NCI-H2227 treated with DMSO at 0.1 percent for 48 hours (cell line): ENCODE results near the gene KATNAL1.
"Not testable (repeated sequence)": the region's sequence is repeated elsewhere in the genome, so short reads cannot be mapped to it uniquely, and the experiment has no call there.

Experiments used
- DNase-seq: peaks from one replicate; lab custom pipeline; 2025; lab: John Stamatoyannopoulos, UW

Gene KATNAL1

GRCh38 chr13:30292325-30292724, 15.0 kb downstream of the KATNAL1 start:
- DNase-seq: no peak

- no peak for DNase-seq
These were observed 16.4 kb downstream of the KATNAL1 start for GRCh38 chr13:30290812-30291436.

- DNase-seq: no peak
These were observed 17.8 kb downstream of the KATNAL1 start for GRCh38 chr13:30289533-30289932.

DNA sequence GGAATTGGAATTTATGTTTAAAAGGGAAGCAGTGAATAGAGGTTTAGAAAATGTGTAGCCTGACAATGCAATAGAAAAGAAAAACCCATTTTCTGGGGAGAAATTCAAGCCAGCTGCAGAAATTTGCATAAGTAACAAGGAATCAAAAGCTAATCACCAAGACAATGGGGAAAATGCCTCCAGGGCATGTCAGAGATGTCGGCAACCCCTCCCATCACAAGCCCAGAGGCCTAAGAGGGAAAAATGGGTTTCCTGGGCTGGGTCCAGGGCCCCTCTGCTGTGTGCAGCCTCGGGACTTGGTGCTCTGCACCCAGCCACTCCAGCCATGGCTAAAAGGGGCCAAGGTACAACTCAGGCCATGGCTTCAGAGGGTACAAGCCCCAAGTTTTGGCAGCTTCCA, 21.3 kb downstream of the KATNAL1 start:
- not testable (repeated sequence) for DNase-seq

DNA sequence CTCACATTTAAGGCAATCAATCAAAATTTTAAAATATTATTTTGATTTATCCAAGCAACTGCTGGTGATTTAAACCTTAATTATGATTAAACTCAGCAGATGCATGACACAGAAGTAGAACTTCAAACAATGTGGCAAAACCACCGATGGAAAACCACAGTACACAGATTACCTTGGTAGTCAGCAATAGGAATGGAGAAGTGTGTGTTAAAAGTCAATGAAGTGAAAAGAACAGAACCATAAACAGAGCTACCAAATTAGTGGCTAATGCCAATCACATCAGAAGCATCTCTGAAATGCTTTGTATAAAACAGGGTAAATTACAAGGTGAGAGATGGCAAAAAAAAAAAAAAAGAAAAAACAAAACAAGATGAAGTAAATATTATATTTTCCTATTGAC, 31.2 kb downstream of the KATNAL1 start:
- DNase-seq: no peak

DNA sequence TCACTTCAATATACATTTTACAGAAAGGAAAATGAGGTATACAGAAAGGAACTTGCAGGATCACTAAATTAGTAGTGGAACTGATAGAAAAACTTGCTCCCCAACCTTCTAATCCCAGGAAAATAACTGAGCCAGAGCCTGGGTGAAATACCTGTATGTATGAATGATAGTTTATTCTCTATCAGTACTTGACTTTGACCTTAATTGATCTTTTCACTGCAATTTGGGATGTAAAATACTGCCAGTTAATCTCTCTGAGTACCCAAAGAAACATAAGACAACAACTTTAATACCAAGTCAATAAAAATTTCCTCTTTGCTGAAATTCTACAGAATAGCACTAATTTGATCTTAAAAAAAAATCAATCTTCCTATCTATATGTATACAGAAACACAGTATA, 33.3 kb downstream of the KATNAL1 start:
- no peak for DNase-seq

DNA sequence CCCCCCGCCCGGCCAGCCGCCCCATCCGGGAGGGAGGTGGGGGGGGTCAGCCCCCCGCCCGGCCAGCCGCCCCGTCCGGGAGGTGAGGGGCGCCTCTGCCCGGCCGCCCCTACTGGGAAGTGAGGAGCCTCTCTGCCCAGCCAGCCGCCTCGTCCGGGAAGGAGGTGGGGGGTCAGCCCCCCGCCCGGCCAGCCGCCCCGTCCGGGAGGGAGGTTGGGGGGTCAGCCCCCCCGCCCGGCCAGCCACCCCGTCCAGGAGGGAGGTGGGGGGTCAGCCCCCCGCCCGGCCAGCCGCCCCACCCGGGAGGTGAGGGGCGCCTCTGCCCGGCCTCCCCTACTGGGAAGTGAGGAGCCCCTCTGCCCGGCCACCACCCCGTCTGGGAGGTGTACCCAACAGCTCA, 37.3 kb downstream of the KATNAL1 start:
- not testable (repeated sequence) for DNase-seq

DNA sequence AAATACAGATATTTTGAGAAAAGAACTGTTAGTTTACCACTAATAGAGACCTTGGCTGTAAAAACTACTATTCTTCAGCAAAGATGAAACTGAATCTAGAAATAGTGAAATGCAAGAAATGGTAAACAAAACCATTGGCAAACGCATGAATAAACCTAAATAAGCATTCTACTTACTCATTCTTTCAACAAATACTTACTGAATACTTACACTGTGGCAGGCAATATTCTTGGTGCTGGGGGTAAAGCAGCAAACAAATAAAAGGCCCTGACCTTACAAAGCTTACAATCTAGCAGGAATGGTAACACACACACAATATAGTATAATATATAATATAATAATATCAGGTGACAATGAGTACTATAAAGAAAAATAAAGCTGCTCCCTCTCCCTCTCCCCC, 38.7 kb downstream of the KATNAL1 start:
- no peak for DNase-seq

DNA sequence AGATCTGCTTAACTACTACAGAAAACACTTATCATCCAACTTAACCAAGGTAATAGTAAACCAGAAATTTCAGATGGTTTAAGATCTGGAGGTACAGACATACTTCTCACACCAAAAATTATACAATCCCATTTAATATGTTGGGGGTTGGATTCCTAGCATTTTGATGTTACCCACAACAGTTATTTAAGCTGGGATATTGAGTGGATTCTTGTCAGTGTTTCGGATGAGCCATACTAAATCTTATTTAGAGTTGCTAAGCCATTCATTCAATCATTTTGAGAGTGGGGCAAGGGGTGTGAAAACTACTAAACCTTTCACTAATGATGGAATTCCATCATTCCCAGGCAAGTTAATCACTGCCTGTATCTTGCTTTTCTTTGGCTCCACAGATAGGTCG, 40.6 kb downstream of the KATNAL1 start:
- DNase-seq: no peak

- not testable (repeated sequence) for DNase-seq
These were observed 48.1 kb downstream of the KATNAL1 start for GRCh38 chr13:30259149-30259733.

GRCh38 chr13:30257468-30258099, 49.8 kb downstream of the KATNAL1 start:
- peak; percentile 5 for DNase-seq

DNA sequence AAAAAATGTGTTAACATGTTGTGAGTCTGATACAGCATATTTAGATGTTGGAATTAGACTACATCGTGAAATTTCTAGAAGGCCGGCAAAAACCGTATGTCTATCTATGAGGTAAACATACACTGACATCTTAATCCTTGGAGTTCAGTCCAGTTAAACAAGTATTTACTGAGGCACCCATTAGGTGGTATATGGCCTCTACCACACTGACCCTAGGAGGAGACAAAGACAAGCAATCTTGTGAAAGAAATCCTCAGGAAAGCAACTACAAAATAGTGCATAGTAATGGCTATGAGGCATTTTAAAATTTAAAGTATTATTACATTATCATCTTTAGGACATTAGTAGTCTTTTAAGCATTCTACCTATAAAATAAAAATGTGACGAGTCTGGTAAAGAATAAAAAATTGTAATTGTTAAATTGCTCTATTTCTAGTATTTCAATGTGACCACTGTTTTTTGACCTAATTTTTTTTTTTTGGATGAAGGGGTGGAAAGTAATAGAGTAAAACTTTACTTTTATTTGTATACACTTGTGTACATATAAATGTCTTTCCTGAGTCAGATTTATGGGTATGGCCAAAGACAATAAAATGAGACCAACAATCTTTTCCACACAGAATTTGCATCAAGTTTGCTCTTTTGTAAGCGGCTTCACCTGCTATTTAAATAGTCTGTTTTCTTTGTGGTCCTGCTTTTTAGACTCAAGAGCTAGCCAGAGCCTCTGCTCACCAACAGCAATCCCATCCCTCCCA, 50.5 kb downstream of the KATNAL1 start:
- no peak for DNase-seq

- no peak for DNase-seq
These were observed 51.7 kb downstream of the KATNAL1 start for GRCh38 chr13:30255696-30256095.

DNA sequence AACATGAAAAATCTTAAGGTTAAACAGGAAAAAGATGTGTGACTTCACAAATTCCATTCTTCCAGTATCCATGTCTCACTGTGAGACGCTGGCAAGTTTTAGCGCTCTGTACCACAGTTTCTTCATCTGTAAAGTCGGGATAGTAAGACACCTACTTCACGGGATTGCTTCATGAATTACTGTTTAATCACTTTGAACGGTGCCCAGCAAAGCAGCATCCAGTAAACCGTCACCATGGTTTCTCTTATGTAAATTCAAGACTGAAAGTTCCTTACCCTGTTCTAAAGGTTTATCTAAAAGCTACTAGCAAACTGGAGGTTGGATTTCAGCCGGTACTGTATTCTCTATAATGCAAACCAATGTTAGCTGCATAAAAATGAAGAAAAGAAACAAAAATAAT, 53.5 kb downstream of the KATNAL1 start:
- DNase-seq: no peak

DNA sequence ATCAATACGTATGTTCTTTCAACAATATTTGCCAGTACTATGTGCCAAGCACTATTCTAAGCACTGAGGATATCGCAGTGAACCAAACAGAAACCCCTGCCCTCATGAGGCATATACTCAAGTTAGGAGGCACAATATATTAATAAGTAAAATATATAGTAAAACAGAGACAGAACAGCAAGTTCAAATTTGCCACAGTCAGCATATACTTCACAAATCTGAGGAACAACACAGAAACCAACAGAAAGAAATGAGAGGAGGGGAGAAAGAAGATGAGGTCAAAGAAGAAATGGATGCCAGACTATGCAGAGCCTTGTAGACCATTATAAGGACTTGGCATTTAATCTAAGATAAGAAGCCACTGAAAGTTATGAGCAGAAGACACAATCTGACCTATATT, 59.9 kb downstream of the KATNAL1 start:
- DNase-seq: no peak

DNA sequence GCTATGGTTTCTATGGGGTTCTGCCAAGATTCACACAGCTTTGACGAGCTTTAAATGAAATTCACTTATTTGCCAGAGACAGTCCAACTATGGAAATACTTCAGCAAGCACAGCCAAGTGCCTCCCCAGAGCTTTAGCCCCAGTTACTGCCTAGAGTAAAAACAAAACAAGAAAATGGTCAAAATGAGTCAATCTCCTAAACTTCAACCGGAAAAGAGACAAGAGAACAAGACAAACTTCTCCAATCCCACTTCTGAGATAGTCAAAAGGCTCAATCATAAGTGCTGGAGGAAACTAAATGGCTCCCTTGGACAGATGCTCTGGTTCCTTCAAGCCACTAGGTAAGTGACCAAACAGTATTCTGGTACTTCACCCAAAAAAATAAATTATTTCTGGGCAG, 65.8 kb downstream of the KATNAL1 start:
- DNase-seq: no peak

DNA sequence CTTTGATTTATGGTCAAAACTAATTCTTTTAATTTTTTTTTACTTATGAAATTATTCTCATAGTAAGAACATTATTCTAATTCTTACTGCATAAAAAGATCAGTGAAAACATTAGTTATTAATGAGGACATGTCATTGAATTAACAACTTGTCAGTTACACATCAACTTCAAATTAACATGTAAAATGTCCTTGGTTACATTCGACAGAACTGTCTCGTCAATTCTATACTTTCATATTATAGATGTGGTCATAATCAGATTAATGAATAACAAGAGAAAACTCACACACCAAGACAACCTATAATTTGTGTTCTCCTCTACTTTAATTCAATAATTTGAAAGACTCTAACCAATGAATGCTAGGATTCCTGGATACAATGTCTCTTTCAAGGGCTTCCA, 66.7 kb downstream of the KATNAL1 start:
- DNase-seq: no peak

- no peak for DNase-seq
These were observed 72.1 kb downstream of the KATNAL1 start for GRCh38 chr13:30235216-30235615.

DNA sequence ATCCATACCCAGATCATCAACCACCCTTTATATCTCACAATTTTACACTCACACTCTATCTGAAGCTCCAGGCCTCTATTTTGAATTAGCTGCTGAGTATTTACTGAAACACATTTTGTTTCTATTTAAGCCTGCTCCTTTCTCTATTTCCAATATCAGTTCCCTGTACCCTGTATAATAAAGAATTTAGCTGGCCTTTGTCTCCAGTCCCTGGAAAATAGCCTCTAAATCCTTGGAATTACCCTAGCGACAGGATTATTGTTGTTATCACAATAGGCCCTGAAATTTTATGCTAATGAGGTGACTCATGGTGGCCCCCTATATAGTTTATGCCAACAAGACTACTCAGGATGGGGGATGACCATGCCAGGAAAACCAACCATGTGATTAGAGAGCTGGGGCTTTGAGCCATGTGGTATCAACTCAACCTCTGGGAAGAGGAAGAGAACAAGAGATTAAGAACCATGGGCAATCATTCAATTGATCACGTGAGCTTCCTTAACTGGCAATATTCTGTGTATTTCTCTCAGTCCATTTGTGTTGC, 72.7 kb downstream of the KATNAL1 start:
- no peak for DNase-seq

- no peak for DNase-seq
These were observed 82.6 kb downstream of the KATNAL1 start for GRCh38 chr13:30224732-30225131.

- DNase-seq: no peak
These were observed 85.1 kb downstream of the KATNAL1 start for GRCh38 chr13:30222254-30222653.

DNA sequence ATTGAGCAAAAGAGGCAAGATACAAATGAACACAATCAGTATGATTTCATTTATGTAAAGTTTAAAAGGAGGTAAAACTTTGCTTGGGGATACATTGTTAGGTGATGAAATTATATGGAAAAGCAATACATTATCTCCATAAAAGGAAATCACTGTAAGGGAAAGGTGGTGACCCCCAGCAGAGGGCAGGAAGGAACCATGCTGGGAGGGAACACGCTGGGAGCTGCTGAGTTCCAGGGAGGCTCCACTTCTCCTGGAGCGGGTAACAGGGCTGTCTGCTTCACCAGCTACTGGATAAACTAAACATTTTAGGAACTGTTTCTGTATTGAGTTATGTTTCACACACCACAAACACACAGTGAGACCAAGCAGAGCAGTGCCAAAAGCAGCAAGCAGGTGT, 91.2 kb downstream of the KATNAL1 start:
- no peak for DNase-seq

GRCh38 chr13:30212256-30212655, 95.1 kb downstream of the KATNAL1 start:
- no peak for DNase-seq
